Transverse colon (tissue), 4 donors: ENCODE data around the gene GNAQ. TPM values are rescaled to one million over a fixed set of nuclear protein-coding genes. Genes with fewer than 3 reads are reported as not detected.

Experiments used
- DNase-seq: peaks from one replicate; pipeline ENCODE4 v3.0.0-alpha.2; 2019
- H3K27ac ChIP-seq, 4 donors: fragments of 200-600 bp; sonication (generic); 2 replicates each; pipeline ENCODE4 v1.5.1; 2016 to 2018; ENCODE audit warnings: inconsistent platforms in 4 of 4
- H3K27me3 ChIP-seq: fragments of 200-600 bp; sonication (generic); 2 replicates; pipeline ENCODE4 v1.5.1; 2017; ENCODE audit warnings: inconsistent platforms
- H3K36me3 ChIP-seq, 4 donors: fragments of 200-600 bp; sonication (generic); 2 replicates each; pipeline ENCODE4 v1.5.1; 2017 to 2019; ENCODE audit warnings: inconsistent platforms in 4 of 4
- H3K4me1 ChIP-seq, 4 donors: fragments of 200-600 bp; sonication (generic); 2 replicates each; pipeline ENCODE4 v1.5.1; 2017 to 2020; ENCODE audit warnings: inconsistent platforms in 4 of 4
- H3K4me3 ChIP-seq, 4 donors: fragments of 200-600 bp; sonication (generic); 1 replicate in 1 of 4; 2 replicates in 3 of 4; pipeline versions ENCODE4 v1.5.1 to v1.6.1; 2017 to 2019; ENCODE audit warnings: inconsistent platforms in 4 of 4
- H3K9me3 ChIP-seq, 2 donors: fragments of 200-600 bp; sonication (generic); 2 replicates each; pipeline ENCODE4 v1.5.1; 2017 to 2019; ENCODE audit warnings: inconsistent platforms in 2 of 2
- EP300 ChIP-seq: sonication (generic); formaldehyde crosslinking; IDR thresholded peaks from one replicate; pipeline ENCODE4 v1.6.1; 2017; ENCODE audit warnings: antibody characterized with exemption, low read depth
- POLR2A ChIP-seq: fragments of 450-650 bp; IDR thresholded peaks from one replicate; pipeline ENCODE4 v1.6.1; 2016; ENCODE audit warnings: antibody characterized with exemption, mild to moderate bottlenecking, moderate library complexity
- POLR2AphosphoS5 ChIP-seq, 3 donors: sonication (generic); formaldehyde crosslinking; IDR thresholded peaks; one replicate each; pipeline ENCODE4 v1.6.1; 2016; ENCODE audit warnings: antibody characterized with exemption in 3 of 3
- WGBS, 2 donors: methylation state at CpG; one replicate each; pipeline ENCODE4 v1.1.5; 2018; ENCODE audit warnings: low coverage in 1 of 2; 5-methylcytosine and 5-hydroxymethylcytosine counted together
- in situ Hi-C, 4 donors: fragments of 200-750 bp; cut with MboI; loops; one replicate each; pipeline versions ENCODE4 v1.15.0 to v1.15.1; 2017; ENCODE audit warnings: low sequenced_read_pairs in 3 of 4, low pct_ligation_motif_present in 1 of 4, low pct_unique_long_range_greater_than_20kb in 1 of 4
- intact Hi-C: fragments of 100-400 bp; cut with DNase I; formaldehyde crosslinking; loops from one replicate; pipeline ENCODE4 v1.15.1; 2023; ENCODE audit warnings: low total_unique reads
- total RNA-seq, 4 donors: library from RNA; depleted of rRNA; stranded (reverse); fragments of >200 nt; gene quantifications; one replicate each; pipeline ENCODE4 v1.1.0, GENCODE V29; 2016
- TF ChIP-seq, protein P1 (sequence below), 5 experiments: fragments of 200-600 bp in 3 of 5; fragments of 450-650 bp in 2 of 5; sonication (generic) in 3 of 5; IDR thresholded peaks; 1 replicate in 2 of 5; 2 replicates in 3 of 5; pipeline ENCODE4 v1.5.1; 2016 to 2017; ENCODE audit warnings: antibody characterized with exemption in 5 of 5, inconsistent platforms in 3 of 5, mild to moderate bottlenecking in 2 of 5, moderate library complexity in 1 of 5

Gene GNAQ
- total RNA-seq, 4 donors from 2014 or later, result 36.3 to 54.9 (median 47.1) TPM

DNA sequence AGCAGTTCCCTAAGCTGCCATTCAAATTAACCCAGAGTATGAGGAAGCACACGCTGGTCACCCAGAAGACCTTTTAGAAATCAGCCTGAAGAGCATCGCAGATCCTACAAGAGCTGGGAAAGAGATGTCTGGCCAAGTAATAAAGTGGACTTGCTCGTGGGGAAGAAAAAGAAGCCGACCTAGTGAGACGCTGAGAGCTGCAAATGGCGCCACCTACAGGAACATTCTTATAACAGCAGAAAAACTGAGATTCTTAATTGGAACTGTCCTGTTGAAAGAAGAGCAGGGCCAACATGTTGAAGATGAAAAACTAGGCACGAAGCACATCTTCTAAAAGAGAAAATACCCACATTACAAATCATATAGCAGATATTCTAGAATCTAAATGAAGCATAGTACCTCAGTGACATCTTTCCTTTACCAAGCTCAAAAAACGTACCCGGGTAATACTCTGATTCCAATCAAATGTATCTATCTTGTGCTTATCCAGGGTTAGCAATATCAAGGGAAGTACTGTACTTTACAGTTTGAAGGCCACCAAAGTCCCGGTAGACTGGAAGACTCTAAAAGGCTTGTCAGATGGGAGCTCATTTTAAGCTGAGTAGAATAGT lies 3.9 kb upstream of the GNAQ start:
- Histone ChIP-seq H3K4me3 (no peak overlapping the region), H3K27me3 (no peaks in the 10 kb centered on the region), H3K9me3 (no peaks in the 10 kb centered on the region), H3K36me3 (no peaks in the 10 kb centered on the region), H3K4me1 (peaks cover 6 to 42% (median 21%) of the 10 kb centered on the region in 4 donors), H3K27ac (peak overlapping the region; percentile 57 to 97 (median 79))
- peak; percentile 58 for DNase-seq
- TF ChIP-seq, protein P1, sequence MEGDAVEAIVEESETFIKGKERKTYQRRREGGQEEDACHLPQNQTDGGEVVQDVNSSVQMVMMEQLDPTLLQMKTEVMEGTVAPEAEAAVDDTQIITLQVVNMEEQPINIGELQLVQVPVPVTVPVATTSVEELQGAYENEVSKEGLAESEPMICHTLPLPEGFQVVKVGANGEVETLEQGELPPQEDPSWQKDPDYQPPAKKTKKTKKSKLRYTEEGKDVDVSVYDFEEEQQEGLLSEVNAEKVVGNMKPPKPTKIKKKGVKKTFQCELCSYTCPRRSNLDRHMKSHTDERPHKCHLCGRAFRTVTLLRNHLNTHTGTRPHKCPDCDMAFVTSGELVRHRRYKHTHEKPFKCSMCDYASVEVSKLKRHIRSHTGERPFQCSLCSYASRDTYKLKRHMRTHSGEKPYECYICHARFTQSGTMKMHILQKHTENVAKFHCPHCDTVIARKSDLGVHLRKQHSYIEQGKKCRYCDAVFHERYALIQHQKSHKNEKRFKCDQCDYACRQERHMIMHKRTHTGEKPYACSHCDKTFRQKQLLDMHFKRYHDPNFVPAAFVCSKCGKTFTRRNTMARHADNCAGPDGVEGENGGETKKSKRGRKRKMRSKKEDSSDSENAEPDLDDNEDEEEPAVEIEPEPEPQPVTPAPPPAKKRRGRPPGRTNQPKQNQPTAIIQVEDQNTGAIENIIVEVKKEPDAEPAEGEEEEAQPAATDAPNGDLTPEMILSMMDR (IDR thresholded peaks at IDR 0.05), result peak; percentile 82 to 91 (median 85)
- no peak for TF ChIP-seq POLR2A
- 21 to 43% methylated on average over 6 to 10 of the region's 10 CpGs for WGBS, 2 donors
- in situ Hi-C loops (loop anchor here in 3 of 4 donors (10.0 to 25.0 kb wide), 3 partner anchors 373 to 598 kb away; no protein-coding TSS in a partner anchor), intact Hi-C loops (loop anchor here (5.0 to 10.0 kb wide), 2 partner anchors 191 to 603 kb away; no protein-coding TSS in a partner anchor)

DNA sequence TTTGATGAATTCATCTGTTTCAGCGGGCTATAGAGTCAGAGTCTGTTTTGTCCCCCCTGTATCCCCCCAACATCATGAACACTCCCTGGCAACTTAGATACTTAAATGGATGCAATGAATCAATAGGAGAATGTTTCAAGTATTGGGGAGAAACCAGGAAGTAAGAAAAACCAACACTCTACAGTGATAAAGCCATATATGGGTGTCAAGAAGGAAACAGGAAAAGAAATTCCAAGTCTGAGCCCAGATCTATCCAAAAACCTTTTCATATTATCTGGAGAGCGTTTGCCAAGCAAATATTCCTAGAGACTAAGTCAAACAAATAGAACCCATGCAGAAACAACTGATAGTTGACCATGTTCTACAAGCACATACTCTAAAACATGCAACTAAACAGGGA lies 2.3 kb upstream of the GNAQ start:
- no peak for DNase-seq
- 64 to 68% methylated on average over 2 of the region's 2 CpGs for WGBS, 2 donors
- TF ChIP-seq POLR2AphosphoS5 (IDR thresholded peaks at IDR 0.05) (no peak), EP300 (no peak), POLR2A (no peak)
- TF ChIP-seq, protein P1 (IDR thresholded peaks at IDR 0.05), result no peak
- H3K9me3 ChIP-seq, result no peaks in the 10 kb centered on the region
- in situ Hi-C loops (loop anchor here in 3 of 4 donors (10.0 to 25.0 kb wide), 3 partner anchors 372 to 597 kb away; no protein-coding TSS in a partner anchor), intact Hi-C loops (loop anchor here (10.0 kb wide), 1 partner anchor 189 kb away; no protein-coding TSS in a partner anchor)
- no peaks in the 10 kb centered on the region for H3K27me3 ChIP-seq
- H3K4me3 ChIP-seq, result no peak overlapping the region
- H3K4me1 ChIP-seq, result peaks cover 12 to 44% (median 25%) of the 10 kb centered on the region in 4 donors
- peak overlapping the region; percentile 92 to 98 (median 97) for H3K27ac ChIP-seq
- H3K36me3 ChIP-seq, result no peaks in the 10 kb centered on the region

GRCh38 chr9:78032730-78033457 lies 1.3 kb upstream of the GNAQ start:
- H3K36me3 ChIP-seq, result no peaks in the 10 kb centered on the region
- H3K4me3 ChIP-seq, result peak overlapping the region; percentile 27 to 92 (median 70)
- peak; percentile 44 for TF ChIP-seq POLR2A
- peak; percentile 39 to 60 (median 55) for TF ChIP-seq POLR2AphosphoS5 (IDR thresholded peaks at IDR 0.05)
- TF ChIP-seq EP300, result no peak
- TF ChIP-seq, protein P1 (IDR thresholded peaks at IDR 0.05), result no peak
- H3K4me1 ChIP-seq, result peaks cover 13 to 52% (median 29%) of the 10 kb centered on the region in 4 donors
- 23 to 26% methylated on average over 13 to 14 of the region's 14 CpGs for WGBS, 2 donors
- no peaks in the 10 kb centered on the region for H3K27me3 ChIP-seq
- no peaks in the 10 kb centered on the region for H3K9me3 ChIP-seq
- intact Hi-C loops (loop anchor here (10.0 kb wide), 1 partner anchor 188 kb away; no protein-coding TSS in a partner anchor), in situ Hi-C loops (loop anchor here in 3 of 4 donors (10.0 to 25.0 kb wide), 3 partner anchors 371 to 596 kb away; no protein-coding TSS in a partner anchor)
- H3K27ac ChIP-seq, result peak overlapping the region; percentile 92 to 98 (median 97)
- DNase-seq, result peak; percentile 21
